A673 (cell line): ENCODE measurements around the gene GOLGA1. TPM values are rescaled to one million over a fixed set of nuclear protein-coding genes. Genes with fewer than 3 reads are reported as not detected.

Experiments
- Bru-seq: library from RNA; stranded (reverse); fragments of 400-500 nt; gene quantifications from one replicate; lab custom pipeline; 2021; lab: Mats Ljungman, UMichigan
- BruChase-seq, 2 experiments: library from RNA; stranded (reverse); fragments of 400-500 nt; gene quantifications; one replicate each; lab custom pipeline; 2021; lab: Mats Ljungman, UMichigan
- BruUV-seq: library from RNA; stranded (reverse); fragments of 400-500 nt; replicated peaks from 2 replicates; lab custom pipeline; 2021; lab: Mats Ljungman, UMichigan
- CTCF ChIA-PET: fragments of 300-600 bp; sonication (Branson Sonifier 250); formaldehyde crosslinking; loops from one replicate; lab custom pipeline; 2022; ENCODE audit warnings: antibody characterized with exemption; lab: Charles Lee
- POLR2A ChIA-PET: fragments of 300-600 bp; sonication (Branson Sonifier 250); formaldehyde crosslinking; loops from one replicate; lab custom pipeline; 2022; ENCODE audit warnings: antibody characterized with exemption; ENCODE audit not compliant: low non-redundant PET; lab: Charles Lee
- DNase-seq: peaks from one replicate; pipeline ENCODE4 v3.0.0-alpha.2; 2015; ENCODE audit warnings: low spot score
- H3K27ac ChIP-seq: fragments of 200-600 bp; sonication (generic); 2 replicates; pipeline ENCODE4 v1.5.1; 2016; ENCODE audit warnings: mixed run types, low read depth, mild to moderate bottlenecking, mixed read lengths, antibody characterized with exemption, low read length; ENCODE audit not compliant: poor library complexity, severe bottlenecking
- H3K27me3 ChIP-seq: fragments of 200-600 bp; sonication (generic); replicated peaks from 2 replicates; pipeline ENCODE4 v1.6.1; 2017; ENCODE audit warnings: mixed run types, low read depth, mild to moderate bottlenecking, mixed read lengths, antibody characterized with exemption, low read length; ENCODE audit not compliant: insufficient read depth, poor library complexity
- H3K36me3 ChIP-seq: fragments of 200-600 bp; sonication (generic); 2 replicates; pipeline ENCODE4 v1.6.1; 2016; ENCODE audit warnings: mixed run types, mild to moderate bottlenecking, mixed read lengths, antibody characterized with exemption, low read length; ENCODE audit not compliant: insufficient read depth, poor library complexity, severe bottlenecking
- H3K4me1 ChIP-seq: fragments of 200-600 bp; sonication (generic); 2 replicates; pipeline ENCODE4 v1.6.1; 2017; ENCODE audit warnings: mixed run types, mild to moderate bottlenecking, mixed read lengths, antibody characterized with exemption, low read length; ENCODE audit not compliant: insufficient read depth, poor library complexity, severe bottlenecking
- H3K4me3 ChIP-seq: fragments of 200-600 bp; sonication (generic); 2 replicates; pipeline ENCODE4 v1.5.1; 2016; ENCODE audit warnings: low read depth, mixed run types, mild to moderate bottlenecking, mixed read lengths, low read length; ENCODE audit not compliant: poor library complexity, severe bottlenecking
- H3K9me3 ChIP-seq: fragments of 200-600 bp; sonication (generic); 2 replicates; pipeline ENCODE4 v1.6.1; 2016; ENCODE audit warnings: mixed run types, low read depth, mild to moderate bottlenecking, mixed read lengths, antibody characterized with exemption, low read length; ENCODE audit not compliant: poor library complexity, severe bottlenecking
- EZH2 ChIP-seq: fragments of 200-600 bp; sonication (generic); IDR thresholded peaks from 2 replicates; pipeline ENCODE4 v1.6.1; 2017; ENCODE audit warnings: borderline replicate concordance, low read depth, mild to moderate bottlenecking, mixed read lengths, antibody characterized with exemption, low read length; ENCODE audit not compliant: poor library complexity, severe bottlenecking
- intact Hi-C: fragments of 100-400 bp; cut with micrococcal nuclease; formaldehyde crosslinking; loops from one replicate; pipeline ENCODE4 v1.10.0; 2022; ENCODE audit not compliant: unreplicated experiment
- long read RNA-seq: library from polyadenylated mRNA; stranded (forward); transcript quantifications from one replicate; pipeline ENCODE4 v2.0.0, GENCODE V29; 2022
- total RNA-seq: library from RNA; stranded (reverse); gene quantifications from 2 replicates; pipeline ENCODE4 v1.2.3, GENCODE V29; 2021
- TF ChIP-seq, protein P1 (sequence below): fragments of 300-800, 200-600 bp; sonication (generic); conservative IDR thresholded peaks from 2 replicates; pipeline ENCODE4 v1.5.1; 2017; ENCODE audit warnings: low read depth, mild to moderate bottlenecking, antibody characterized with exemption, low read length, moderate library complexity, mixed read lengths

Gene GOLGA1, protein sequence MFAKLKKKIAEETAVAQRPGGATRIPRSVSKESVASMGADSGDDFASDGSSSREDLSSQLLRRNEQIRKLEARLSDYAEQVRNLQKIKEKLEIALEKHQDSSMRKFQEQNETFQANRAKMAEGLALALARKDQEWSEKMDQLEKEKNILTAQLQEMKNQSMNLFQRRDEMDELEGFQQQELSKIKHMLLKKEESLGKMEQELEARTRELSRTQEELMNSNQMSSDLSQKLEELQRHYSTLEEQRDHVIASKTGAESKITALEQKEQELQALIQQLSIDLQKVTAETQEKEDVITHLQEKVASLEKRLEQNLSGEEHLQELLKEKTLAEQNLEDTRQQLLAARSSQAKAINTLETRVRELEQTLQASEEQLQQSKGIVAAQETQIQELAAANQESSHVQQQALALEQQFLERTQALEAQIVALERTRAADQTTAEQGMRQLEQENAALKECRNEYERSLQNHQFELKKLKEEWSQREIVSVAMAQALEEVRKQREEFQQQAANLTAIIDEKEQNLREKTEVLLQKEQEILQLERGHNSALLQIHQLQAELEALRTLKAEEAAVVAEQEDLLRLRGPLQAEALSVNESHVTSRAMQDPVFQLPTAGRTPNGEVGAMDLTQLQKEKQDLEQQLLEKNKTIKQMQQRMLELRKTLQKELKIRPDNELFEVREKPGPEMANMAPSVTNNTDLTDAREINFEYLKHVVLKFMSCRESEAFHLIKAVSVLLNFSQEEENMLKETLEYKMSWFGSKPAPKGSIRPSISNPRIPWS
- total RNA-seq (21.7 and 23.9 TPM in 2 replicates), Bru-seq, nascent RNA (percentile 66 among the genes with signal in this experiment), BruChase-seq, experiment 1, labeled RNA remaining after a 2-hour chase (percentile 67 among the genes with signal in this experiment), BruChase-seq, experiment 2, labeled RNA remaining after a 6-hour chase (percentile 73 among the genes with signal in this experiment)
- long read RNA-seq, full-length matches to known transcripts, result 17 of 52 reads
- long read RNA-seq, partial matches to known transcripts, result 13 of 52 reads
- long read RNA-seq, other reads (novel, unspliced or antisense), result 22 of 52 reads

DNA sequence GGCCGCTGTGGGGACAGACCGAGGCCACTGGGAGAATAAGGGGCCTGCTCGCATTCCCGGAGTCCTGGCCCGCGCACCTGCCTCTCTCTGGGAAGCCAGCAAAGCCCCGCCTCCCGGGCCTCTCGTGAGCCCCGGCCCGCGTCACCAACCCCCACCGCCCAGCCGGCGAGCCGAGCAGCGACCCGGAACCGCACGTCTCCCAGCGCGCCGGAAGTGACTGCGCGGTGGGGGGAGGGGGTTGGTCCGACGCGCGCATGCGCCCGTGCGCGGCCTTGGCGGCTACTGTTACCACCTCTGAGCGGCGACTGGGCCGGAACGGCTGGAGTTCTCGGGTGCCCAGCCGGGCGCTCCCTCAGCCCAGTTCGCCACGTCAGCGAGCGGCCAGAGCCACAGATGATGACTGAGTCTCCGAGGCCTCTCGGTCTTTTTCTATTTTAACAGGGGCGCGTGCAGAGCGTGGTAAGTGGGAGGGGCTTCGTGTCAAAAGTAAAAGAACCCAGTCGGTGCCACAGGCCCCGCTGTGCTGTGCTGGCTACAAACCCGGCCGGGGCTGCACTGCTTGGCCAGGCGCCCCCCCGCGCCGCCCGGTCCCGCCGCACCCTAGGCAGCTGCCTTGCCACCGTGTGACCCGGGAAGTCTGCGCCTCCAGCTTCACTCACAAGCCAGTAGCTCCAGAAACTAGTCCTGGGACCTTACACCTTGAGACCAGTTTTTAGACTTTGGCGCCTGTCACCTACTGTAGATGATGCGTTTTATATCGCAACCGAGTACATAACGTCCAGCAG is at the start of gene GOLGA1:
TSS of gene GOLGA1 (minus strand) at position 190 of the 785 bp plus-strand sequence. CDS start 2,372 bp downstream, outside the sequence.
- no peaks in the 10 kb centered on the region for H3K27me3 ChIP-seq
- peak; percentile 96 for DNase-seq
- no peaks in the 10 kb centered on the region for H3K9me3 ChIP-seq
- ChIA-PET POLR2A (no interaction called here), CTCF (no interaction called here)
- intact Hi-C loops, result loop anchor here (1.0 kb wide), 1 partner anchor 202 kb away; the partner anchor contains the start of gene SCAI
- BruUV-seq, result TSS peak; percentile 52
- H3K27ac ChIP-seq, result peak within 1 kb of the TSS; percentile 95
- no peaks in the 10 kb centered on the region for H3K4me1 ChIP-seq
- no peak for TF ChIP-seq EZH2
- TF ChIP-seq, protein P1, sequence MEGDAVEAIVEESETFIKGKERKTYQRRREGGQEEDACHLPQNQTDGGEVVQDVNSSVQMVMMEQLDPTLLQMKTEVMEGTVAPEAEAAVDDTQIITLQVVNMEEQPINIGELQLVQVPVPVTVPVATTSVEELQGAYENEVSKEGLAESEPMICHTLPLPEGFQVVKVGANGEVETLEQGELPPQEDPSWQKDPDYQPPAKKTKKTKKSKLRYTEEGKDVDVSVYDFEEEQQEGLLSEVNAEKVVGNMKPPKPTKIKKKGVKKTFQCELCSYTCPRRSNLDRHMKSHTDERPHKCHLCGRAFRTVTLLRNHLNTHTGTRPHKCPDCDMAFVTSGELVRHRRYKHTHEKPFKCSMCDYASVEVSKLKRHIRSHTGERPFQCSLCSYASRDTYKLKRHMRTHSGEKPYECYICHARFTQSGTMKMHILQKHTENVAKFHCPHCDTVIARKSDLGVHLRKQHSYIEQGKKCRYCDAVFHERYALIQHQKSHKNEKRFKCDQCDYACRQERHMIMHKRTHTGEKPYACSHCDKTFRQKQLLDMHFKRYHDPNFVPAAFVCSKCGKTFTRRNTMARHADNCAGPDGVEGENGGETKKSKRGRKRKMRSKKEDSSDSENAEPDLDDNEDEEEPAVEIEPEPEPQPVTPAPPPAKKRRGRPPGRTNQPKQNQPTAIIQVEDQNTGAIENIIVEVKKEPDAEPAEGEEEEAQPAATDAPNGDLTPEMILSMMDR, result no peak
- peak within 1 kb of the TSS; percentile 77 for H3K4me3 ChIP-seq
- H3K36me3 ChIP-seq, result peaks cover 2% of the 10 kb centered on the region

DNA sequence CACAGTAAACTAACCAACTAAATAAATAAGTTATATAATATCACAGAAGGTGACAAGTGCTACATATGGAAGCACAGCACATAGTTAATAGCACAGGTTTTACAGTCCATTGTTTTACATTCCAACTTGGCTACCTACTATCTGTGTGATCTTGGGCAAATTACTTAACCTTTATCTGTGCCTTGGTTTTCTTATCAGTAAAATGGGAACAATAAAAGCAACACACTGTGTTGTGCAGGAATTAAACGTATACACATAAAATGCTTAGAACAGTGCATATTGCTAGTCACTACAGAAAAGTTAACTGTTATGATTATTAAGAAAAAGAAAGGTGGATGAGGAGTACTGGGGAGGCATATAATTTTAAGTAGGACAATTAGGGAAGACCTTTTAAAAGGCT is 42.8 kb upstream of the GOLGA1 start:
- Histone ChIP-seq H3K4me1 (no peaks in the 10 kb centered on the region), H3K27ac (no peak overlapping the region), H3K27me3 (no peaks in the 10 kb centered on the region), H3K4me3 (no peak overlapping the region), H3K36me3 (no peaks in the 10 kb centered on the region), H3K9me3 (no peaks in the 10 kb centered on the region)
- intact Hi-C loops, result no loop called here
- no peak for DNase-seq
- CTCF ChIA-PET, result no interaction called here
- TF ChIP-seq, protein P1, result no peak
- no peak for TF ChIP-seq EZH2
- no TSS peak for BruUV-seq
- POLR2A ChIA-PET, result no interaction called here

DNA sequence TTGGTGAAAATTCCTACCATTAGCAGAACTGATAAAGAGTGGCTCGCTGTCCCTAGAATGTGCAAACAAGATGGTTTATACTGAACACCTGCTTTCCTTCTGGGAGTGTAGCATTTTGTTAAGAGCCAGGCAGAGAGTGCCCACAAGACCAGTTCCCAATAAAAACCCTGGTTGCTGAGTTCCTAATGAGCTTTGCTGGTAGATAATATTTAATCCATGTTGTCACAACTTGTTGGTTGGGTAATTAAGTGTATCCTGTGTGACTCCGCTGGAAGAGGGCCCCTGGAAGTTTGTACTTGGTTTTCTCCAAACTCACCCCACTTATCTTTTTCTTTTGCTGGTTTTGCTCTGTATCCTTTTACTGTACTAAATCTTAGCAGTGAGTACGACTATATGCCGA is 39.5 kb upstream of the GOLGA1 start:
- Histone ChIP-seq H3K4me1 (no peaks in the 10 kb centered on the region), H3K27me3 (no peaks in the 10 kb centered on the region), H3K36me3 (no peaks in the 10 kb centered on the region), H3K27ac (no peak overlapping the region), H3K4me3 (no peak overlapping the region), H3K9me3 (no peaks in the 10 kb centered on the region)
- TF ChIP-seq, protein P1, result no peak
- no peak for TF ChIP-seq EZH2
- intact Hi-C loops, result no loop called here
- DNase-seq, result no peak
- CTCF ChIA-PET, result no interaction called here
- no TSS peak for BruUV-seq
- POLR2A ChIA-PET, result no interaction called here
